A172 (cell line): ENCODE data around the gene PACC1. TPM values are rescaled to one million over a fixed set of nuclear protein-coding genes. Genes with fewer than 3 reads are reported as not detected.
"Not testable (repeated sequence)": the region's sequence is repeated elsewhere in the genome, so short reads cannot be mapped to it uniquely, and the experiment has no call there.

Source experiments
- DNase-seq: peaks from one replicate; pipeline ENCODE4 v3.0.0-alpha.2; 2015; ENCODE audit warnings: low spot score
- total RNA-seq: library from RNA; depleted of rRNA; stranded (reverse); fragments of >200 nt; shearing (Covaris generic); gene quantifications from 2 replicates; pipeline ENCODE4 v1.2.3, GENCODE V29; 2014

Gene PACC1
- total RNA-seq, 1 experiment from 2014 or later: 28.1 TPM

DNA sequence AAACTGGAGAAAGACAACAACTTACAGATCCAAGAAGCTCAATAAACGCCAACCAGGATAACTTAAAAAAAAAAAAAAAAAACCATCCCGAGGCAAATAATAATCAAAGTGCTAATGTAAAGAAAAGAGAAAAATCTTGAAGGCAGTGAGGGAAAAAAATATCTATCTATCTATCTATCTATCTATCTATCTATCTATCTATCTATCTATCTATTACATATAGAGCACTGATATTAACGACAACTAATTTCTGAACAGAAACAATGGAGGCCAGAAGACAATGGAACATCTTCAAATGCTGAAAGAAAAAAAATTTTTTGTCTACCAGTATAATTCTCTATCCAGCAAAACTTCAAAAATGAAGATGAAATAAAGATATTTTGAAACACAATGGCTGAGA lies 18.0 kb downstream of the PACC1 start:
- DNase-seq: no peak

DNA sequence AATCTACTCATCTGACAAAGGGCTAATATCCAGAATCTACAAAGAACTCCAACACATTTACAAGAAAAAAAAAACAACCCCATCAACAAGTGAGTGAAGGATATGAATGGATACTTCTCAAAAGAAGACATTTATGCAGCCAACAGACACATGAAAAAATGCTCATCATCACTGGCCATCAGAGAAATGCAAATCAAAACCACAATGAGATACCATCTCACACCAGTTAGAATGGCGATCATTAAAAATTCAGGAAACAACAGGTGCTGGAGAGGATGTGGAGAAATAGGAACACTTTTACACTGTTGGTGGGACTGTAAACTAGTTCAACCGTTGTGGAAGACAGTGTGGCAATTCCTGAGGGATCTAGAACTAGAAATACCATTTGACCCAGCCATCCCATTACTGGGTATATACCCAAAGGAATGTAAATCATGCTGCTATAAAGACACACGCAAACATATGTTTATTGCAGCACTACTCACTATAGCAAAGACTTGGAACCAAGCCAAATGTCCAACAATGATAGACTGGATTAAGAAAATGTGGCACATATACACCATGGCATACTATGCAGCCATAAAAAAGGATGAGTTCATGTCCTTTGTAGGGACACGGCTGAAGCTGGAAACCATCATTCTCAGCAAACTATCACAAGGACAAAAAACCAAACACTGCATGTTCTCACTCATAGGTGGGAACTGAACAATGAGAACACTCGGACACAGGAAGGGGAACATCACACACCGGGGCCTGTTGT lies 18.8 kb downstream of the PACC1 start:
- not testable (repeated sequence) for DNase-seq

DNA sequence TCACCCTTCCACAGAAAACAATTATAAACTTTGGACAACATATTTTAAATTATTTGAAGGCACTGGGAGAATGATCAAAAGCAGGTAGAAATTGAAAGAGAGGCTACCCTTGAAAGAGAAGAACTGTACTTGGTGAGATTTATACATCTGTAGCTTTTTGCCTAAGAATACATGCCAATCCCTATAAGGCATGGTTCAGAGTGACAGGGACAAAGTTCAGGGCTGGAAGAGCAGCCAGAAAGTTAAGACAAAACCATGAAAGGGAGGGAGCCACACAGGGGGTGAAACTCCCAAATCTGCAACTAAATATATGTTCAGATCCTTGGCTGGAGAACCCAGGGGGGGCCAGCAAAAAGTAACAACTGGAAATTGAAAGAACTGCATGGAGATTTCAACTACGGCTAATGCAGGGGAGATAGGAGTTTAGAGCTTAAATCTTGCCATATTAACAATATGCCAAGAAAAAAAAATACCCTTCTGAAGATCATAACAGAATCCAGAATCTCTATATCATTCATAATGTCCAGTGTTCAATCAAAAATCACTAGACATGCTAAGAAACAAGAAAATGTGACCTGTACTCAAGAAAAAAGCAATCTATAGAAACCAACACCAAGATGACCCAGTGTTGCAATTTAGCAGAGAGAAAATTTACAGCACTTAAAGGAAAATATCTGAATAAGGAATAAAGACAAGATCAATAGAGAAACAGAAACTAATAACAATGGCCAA lies 25.5 kb downstream of the PACC1 start:
- DNase-seq: no peak

DNA sequence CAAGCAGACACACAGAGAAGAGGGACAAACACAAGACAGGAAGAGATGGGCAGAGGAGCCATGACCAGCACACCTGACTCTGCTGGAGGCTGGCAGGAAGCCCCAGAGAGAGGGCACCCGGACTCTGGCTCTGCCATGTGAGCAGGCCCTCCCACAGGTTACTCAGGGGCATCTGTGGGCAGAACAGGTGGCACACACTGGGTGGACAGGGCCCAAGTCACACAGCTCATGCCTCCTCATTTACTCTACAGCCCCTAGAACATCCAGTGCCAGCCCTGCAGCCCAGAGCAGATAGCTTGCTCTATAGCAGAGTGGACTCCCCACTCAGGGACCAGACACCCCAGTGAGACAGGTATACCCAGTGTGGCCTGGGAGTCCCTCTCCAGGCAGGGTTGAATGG lies 28.7 kb downstream of the PACC1 start:
- DNase-seq: no peak

- DNase-seq: no peak
Observed at GRCh38 chr1:212381397-212382035, 33.2 kb downstream of the PACC1 start.

DNA sequence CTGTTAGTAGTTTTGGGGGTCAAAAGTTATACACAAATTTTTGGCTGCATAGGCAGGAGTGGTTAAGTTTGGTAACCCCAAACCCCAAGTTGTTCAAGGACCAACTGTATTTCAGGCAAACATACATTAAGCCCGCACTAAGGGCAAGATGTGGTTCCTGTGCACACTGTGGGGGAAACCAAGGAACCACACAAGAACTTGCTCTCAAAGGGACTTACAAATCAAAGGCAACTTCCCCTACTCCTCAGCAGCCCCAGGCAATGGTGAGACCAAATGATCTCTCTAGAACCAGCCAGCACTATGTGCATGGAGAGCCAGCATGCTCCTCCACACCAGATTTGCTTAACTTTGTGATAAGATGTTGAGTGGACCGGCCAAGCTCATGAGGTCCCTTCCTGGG lies 35.3 kb downstream of the PACC1 start:
- DNase-seq: no peak

- no peak for DNase-seq
Observed at GRCh38 chr1:212377644-212378043, 37.0 kb downstream of the PACC1 start.

DNA sequence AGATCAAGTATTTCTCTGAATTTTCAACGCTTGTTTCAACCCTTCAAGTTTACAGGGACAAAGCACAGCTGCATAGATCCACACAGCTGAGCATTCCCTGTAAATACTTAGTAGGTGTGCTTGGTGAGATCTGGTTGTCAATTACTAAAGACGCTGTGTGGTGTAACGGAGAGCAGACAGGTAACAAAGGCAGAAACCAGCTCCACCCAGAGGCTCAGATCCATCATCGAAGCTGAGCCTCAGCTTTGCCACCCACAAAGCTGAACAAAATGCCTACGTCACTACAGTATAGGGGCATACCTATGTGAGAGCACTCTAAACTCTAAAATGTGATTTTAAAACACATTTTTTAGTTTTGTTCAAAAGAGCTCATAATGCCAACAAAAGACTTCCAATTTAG lies 38.7 kb downstream of the PACC1 start:
- DNase-seq: no peak

DNA sequence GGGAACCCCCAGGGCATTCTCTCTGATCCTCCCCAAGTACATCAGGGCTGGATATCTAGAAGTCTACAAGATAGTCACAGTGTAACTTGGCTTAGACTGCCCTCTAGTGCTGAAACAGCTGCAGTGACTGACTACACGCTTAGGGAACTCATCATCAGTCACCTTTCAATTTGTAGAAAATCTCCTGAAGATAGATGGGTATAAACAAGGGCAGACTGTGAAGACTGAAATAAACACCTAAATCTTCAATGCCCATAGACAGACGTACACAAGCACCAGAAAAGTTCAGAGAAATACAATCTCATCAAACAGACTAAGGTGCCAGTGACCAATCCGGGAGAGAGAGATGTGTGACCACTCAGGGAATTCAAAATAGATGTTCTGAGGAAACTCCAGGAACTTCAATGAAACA lies 46.6 kb downstream of the PACC1 start:
- DNase-seq: peak; percentile 80

- no peak for DNase-seq
Observed at GRCh38 chr1:212367474-212368072, 47.1 kb downstream of the PACC1 start.

GRCh38 chr1:212366901-212367300 lies 47.8 kb downstream of the PACC1 start:
- no peak for DNase-seq

DNA sequence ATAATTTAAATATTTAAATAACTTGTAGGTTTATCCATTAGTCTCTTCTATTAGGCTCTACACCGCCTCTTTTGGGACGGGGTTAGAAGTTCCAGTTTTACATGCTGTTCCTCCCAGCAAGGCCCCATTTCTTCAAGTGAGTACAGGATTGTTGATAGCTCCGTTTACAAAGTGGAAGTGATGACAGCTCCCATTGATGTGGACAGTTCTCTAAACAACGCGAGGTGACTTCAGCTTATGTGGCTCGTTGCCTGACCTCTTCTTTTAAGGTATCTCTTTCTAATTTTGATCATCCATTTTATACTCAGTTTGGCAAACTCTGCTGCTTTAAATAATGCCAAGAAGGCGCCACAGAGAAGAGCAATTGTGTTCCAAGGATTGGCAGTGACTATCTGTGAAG lies 49.7 kb downstream of the PACC1 start:
- no peak for DNase-seq

- DNase-seq: no peak
Observed at GRCh38 chr1:212359794-212360479, 54.7 kb downstream of the PACC1 start.

- DNase-seq: peak; percentile 65
Observed at GRCh38 chr1:212355230-212355969, 59.3 kb downstream of the PACC1 start.

DNA sequence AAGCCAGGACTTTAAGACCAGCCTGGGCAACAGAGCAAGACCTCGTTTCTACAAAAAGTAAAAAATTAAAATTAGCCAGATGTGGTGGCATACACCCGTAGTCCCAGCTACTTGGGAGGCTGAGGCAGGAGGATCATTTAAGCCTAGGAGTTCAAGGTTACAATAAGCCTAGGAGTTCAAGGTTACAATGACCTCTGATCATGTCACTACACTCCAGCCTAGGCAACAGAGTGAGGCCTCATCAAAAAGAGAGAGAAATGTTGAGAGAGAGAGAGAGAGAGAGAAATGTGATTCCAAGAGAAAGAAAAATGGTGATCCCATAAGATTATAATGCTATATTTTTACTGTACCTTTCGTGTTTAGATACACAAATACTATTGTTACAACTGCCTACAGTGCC lies 60.2 kb downstream of the PACC1 start:
- no peak for DNase-seq

GRCh38 chr1:212353181-212353580 lies 61.5 kb downstream of the PACC1 start:
- DNase-seq: no peak

- no peak for DNase-seq
Observed at GRCh38 chr1:212351588-212352362, 62.9 kb downstream of the PACC1 start.

GRCh38 chr1:212346601-212347000 lies 68.1 kb downstream of the PACC1 start:
- no peak for DNase-seq

GRCh38 chr1:212344905-212345304 lies 69.8 kb downstream of the PACC1 start:
- DNase-seq: no peak

GRCh38 chr1:212341090-212341489 lies 73.6 kb downstream of the PACC1 start:
- DNase-seq: no peak
